Fibroblast of lung (primary cell): ENCODE measurements around the gene FHOD3. TPM values are rescaled to one million over a fixed set of nuclear protein-coding genes. Genes with fewer than 3 reads are reported as not detected.

Experiments used
- DNase-seq, 2 donors: peaks; one replicate each; pipeline versions ENCODE4 v3.0.0 to v3.0.0-alpha.2; 2010; ENCODE audit warnings: low read depth in 2 of 2
- H2AFZ ChIP-seq: 2 replicates; pipeline ENCODE4 v1.5.1; 2012; ENCODE audit warnings: low read length, control low read depth, inconsistent platforms
- H3K27ac ChIP-seq: 2 replicates; pipeline ENCODE4 v1.5.1; 2011; ENCODE audit warnings: low read length, control low read depth; ENCODE audit not compliant: insufficient read depth
- H3K27me3 ChIP-seq: 2 replicates; pipeline ENCODE4 v1.5.1; 2011; ENCODE audit warnings: mild to moderate bottlenecking, low read length; ENCODE audit not compliant: control insufficient read depth, insufficient read depth
- H3K36me3 ChIP-seq: 2 replicates; pipeline ENCODE4 v1.5.1; 2011; ENCODE audit warnings: low read length; ENCODE audit not compliant: control insufficient read depth, insufficient read depth
- H3K4me1 ChIP-seq: 2 replicates; pipeline ENCODE4 v1.5.1; 2011; ENCODE audit warnings: low read length; ENCODE audit not compliant: control insufficient read depth, insufficient read depth; ENCODE audit errors: extremely low read depth
- H3K4me2 ChIP-seq: 2 replicates; pipeline ENCODE4 v1.5.1; 2011; ENCODE audit warnings: low read length, control low read depth; ENCODE audit not compliant: insufficient read depth; ENCODE audit errors: extremely low read depth
- H3K4me3 ChIP-seq, 4 experiments: fragments of 200-600 bp in 1 of 4; sonication (generic) in 1 of 4; replicated peaks in 1 of 4; 2 replicates each; pipeline ENCODE4 v1.5.1; 2011 to 2016; ENCODE audit warnings: low read length in 4 of 4, low read depth in 3 of 4, mild to moderate bottlenecking in 3 of 4, control low read depth in 2 of 4, inconsistent platforms in 1 of 4, mixed read lengths in 1 of 4; ENCODE audit not compliant: insufficient read depth in 1 of 4; ENCODE audit errors: control extremely low read depth in 1 of 4
- H3K79me2 ChIP-seq: 2 replicates; pipeline ENCODE4 v1.5.1; 2012; ENCODE audit warnings: mild to moderate bottlenecking, low read length, inconsistent platforms; ENCODE audit not compliant: control insufficient read depth, insufficient read depth
- H3K9ac ChIP-seq: 2 replicates; pipeline ENCODE4 v1.5.1; 2011; ENCODE audit warnings: mild to moderate bottlenecking, low read length, control low read depth; ENCODE audit not compliant: insufficient read depth
- H3K9me3 ChIP-seq: 2 replicates; pipeline ENCODE4 v1.5.1; 2012; ENCODE audit warnings: low read depth, low read length; ENCODE audit not compliant: control insufficient read depth, insufficient read depth
- H4K20me1 ChIP-seq: 2 replicates; pipeline ENCODE4 v1.5.1; 2011; ENCODE audit warnings: low read length; ENCODE audit not compliant: control insufficient read depth, insufficient read depth; ENCODE audit errors: extremely low read depth
- CTCF ChIP-seq, 2 donors: IDR thresholded peaks in 1 of 2; conservative IDR thresholded peaks in 1 of 2; 1 replicate in 1 of 2; 2 replicates in 1 of 2; pipeline ENCODE4 v1.5.1; 2011 to 2012; ENCODE audit warnings: low read length in 2 of 2, control low read depth in 1 of 2, inconsistent platforms in 1 of 2, low read depth in 1 of 2, mild to moderate bottlenecking in 1 of 2
- EZH2 ChIP-seq: IDR thresholded peaks from 2 replicates; pipeline ENCODE4 v1.5.1; 2012; ENCODE audit warnings: low read length, control low read depth, mild to moderate bottlenecking; ENCODE audit errors: missing control alignments
- polyA plus RNA-seq, 2 donors: library from polyadenylated mRNA; depleted of rRNA in 1 of 2; stranded (reverse) in 1 of 2; unstranded in 1 of 2; fragments of >200 nt; gene quantifications; 2 replicates each; pipeline ENCODE4 v1.2.1, GENCODE V29; 2011 to 2012; ENCODE audit warnings: missing spikeins in 1 of 2
- total RNA-seq: library from RNA; depleted of rRNA; stranded (reverse); fragments of >200 nt; gene quantifications from 2 replicates; pipeline ENCODE4 v1.2.1, GENCODE V29; 2014

The FHOD3 gene
- total and polyA plus RNA-seq, 2 donors (not counting 1 experiment from before 2014, with no cell fraction given): 16.1 to 28.2 TPM

- no peaks in the 10 kb centered on the region for H3K4me1 ChIP-seq
- H3K4me2 ChIP-seq: no peak overlapping the region
- H3K9ac ChIP-seq: no peak overlapping the region
- no peak overlapping the region for H2AFZ ChIP-seq
- H3K9me3 ChIP-seq: no peaks in the 10 kb centered on the region
- TF ChIP-seq CTCF (conservative IDR thresholded peaks at IDR 0.05 in 1 of 2, IDR thresholded peaks at IDR 0.05 in 1 of 2; ENCODE audit: low read depth in 1 of 2, low read length in 2 of 2) (no peak), EZH2 (no peak)
- DNase-seq: no peak
- H3K27ac ChIP-seq: no peak overlapping the region
- no peaks in the 10 kb centered on the region for H3K79me2 ChIP-seq
- no peaks in the 10 kb centered on the region for H3K27me3 ChIP-seq
- no peaks in the 10 kb centered on the region for H4K20me1 ChIP-seq
- no peaks in the 10 kb centered on the region for H3K36me3 ChIP-seq
- no peak overlapping the region for H3K4me3 ChIP-seq
Observed at GRCh38 chr18:36380173-36380827, 82.8 kb downstream of the FHOD3 start.

- Histone ChIP-seq H3K36me3 (no peaks in the 10 kb centered on the region), H3K4me2 (no peak overlapping the region), H3K27me3 (no peaks in the 10 kb centered on the region), H3K9me3 (no peaks in the 10 kb centered on the region), H2AFZ (no peak overlapping the region), H3K4me1 (no peaks in the 10 kb centered on the region), H3K79me2 (no peaks in the 10 kb centered on the region), H3K27ac (no peak overlapping the region), H3K4me3 (no peak overlapping the region), H3K9ac (no peak overlapping the region), H4K20me1 (no peaks in the 10 kb centered on the region)
- peak in 1 of 2 donors; percentile 47 for DNase-seq
- no peak for TF ChIP-seq EZH2
- TF ChIP-seq CTCF (conservative IDR thresholded peaks at IDR 0.05 in 1 of 2, IDR thresholded peaks at IDR 0.05 in 1 of 2; ENCODE audit: low read depth in 1 of 2, low read length in 2 of 2): no peak
Observed at GRCh38 chr18:36381075-36381474, 83.6 kb downstream of the FHOD3 start.

- Histone ChIP-seq H4K20me1 (no peaks in the 10 kb centered on the region), H3K36me3 (no peaks in the 10 kb centered on the region), H3K27ac (no peak overlapping the region), H3K4me3 (no peak overlapping the region), H3K9ac (no peak overlapping the region), H3K79me2 (no peaks in the 10 kb centered on the region), H3K4me1 (no peaks in the 10 kb centered on the region), H3K4me2 (no peak overlapping the region), H3K9me3 (no peaks in the 10 kb centered on the region), H2AFZ (no peak overlapping the region), H3K27me3 (no peaks in the 10 kb centered on the region)
- DNase-seq: no peak
- no peak for TF ChIP-seq CTCF (conservative IDR thresholded peaks at IDR 0.05 in 1 of 2, IDR thresholded peaks at IDR 0.05 in 1 of 2; ENCODE audit: low read depth in 1 of 2, low read length in 2 of 2)
- no peak for TF ChIP-seq EZH2
Observed at GRCh38 chr18:36382854-36383253, 85.3 kb downstream of the FHOD3 start.
